Heart left ventricle (tissue), 16 donors: ENCODE data around the gene ADGRB2. TPM values are rescaled to one million over a fixed set of nuclear protein-coding genes. Genes with fewer than 3 reads are reported as not detected.
A peak's percentile ranks its signal among the peaks of the same experiment; 100 is the strongest.

ENCODE experiments used
- ATAC-seq, 4 donors: fragments of 200-7000 bp; cut with Tn5 transposase; one replicate each; pipeline ENCODE4 v1.9.1; 2020 to 2022; ENCODE audit warnings: moderate library complexity in 4 of 4, mild to moderate bottlenecking in 3 of 4, moderate number of reproducible peaks in 1 of 4
- DNase-seq, 5 donors: peaks; one replicate each; pipeline ENCODE4 v3.0.0-alpha.2; 2020
- H3K27ac ChIP-seq, 12 donors: fragments of 200-600 bp; sonication (generic) in 4 of 12; one replicate each; pipeline versions ENCODE4 v1.5.0 to v1.8.0; 2016 to 2022; ENCODE audit warnings: mild to moderate bottlenecking in 2 of 12
- H3K27me3 ChIP-seq, 9 donors: fragments of 200-600 bp; sonication (generic) in 2 of 9; one replicate each; pipeline versions ENCODE4 v1.5.1 to v1.8.0; 2016 to 2022; ENCODE audit warnings: mild to moderate bottlenecking in 3 of 9
- H3K36me3 ChIP-seq, 9 donors: fragments of 200-600 bp; sonication (generic) in 2 of 9; one replicate each; pipeline versions ENCODE4 v1.5.0 to v1.8.0; 2018 to 2022; ENCODE audit warnings: mild to moderate bottlenecking in 2 of 9
- H3K4me1 ChIP-seq, 12 donors: fragments of 200-600 bp; sonication (generic) in 4 of 12; one replicate each; pipeline versions ENCODE4 v1.5.0 to v1.8.0; 2016 to 2022; ENCODE audit warnings: mild to moderate bottlenecking in 3 of 12
- H3K4me3 ChIP-seq, 12 donors: fragments of 200-600 bp; sonication (generic) in 4 of 12; one replicate each; pipeline versions ENCODE4 v1.5.0 to v1.8.0; 2017 to 2022; ENCODE audit warnings: mild to moderate bottlenecking in 9 of 12, moderate library complexity in 4 of 12
- H3K9me3 ChIP-seq, 12 donors: fragments of 200-600 bp; sonication (generic) in 4 of 12; one replicate each; pipeline versions ENCODE4 v1.5.0 to v1.8.0; 2016 to 2022; ENCODE audit warnings: mild to moderate bottlenecking in 1 of 12
- POLR2A ChIP-seq, 2 donors: fragments of 450-650 bp; IDR thresholded peaks; one replicate each; pipeline ENCODE4 v1.6.1; 2017; ENCODE audit warnings: antibody characterized with exemption in 2 of 2, mild to moderate bottlenecking in 2 of 2, moderate library complexity in 2 of 2
- WGBS, 4 donors: extraction: QIAGEN DNeasy Blood & Tissue Kit in 2 of 4; methylation state at CpG; one replicate each; pipeline versions ENCODE4 v1.1.5 to v1.1.7; 2013 to 2018; 5-methylcytosine and 5-hydroxymethylcytosine counted together
- intact Hi-C, 10 donors: fragments of 100-400 bp; cut with DNase I; formaldehyde crosslinking; loops; one replicate each; pipeline versions ENCODE4 v1.11.1 to v1.14.2; 2022
- polyA plus RNA-seq, 2 donors: library from polyadenylated mRNA; stranded (reverse); fragments of 200-250 nt; gene quantifications; one replicate each; pipeline ENCODE4 v1.2.3, GENCODE V29; 2013
- total RNA-seq, 9 donors: library from RNA; depleted of rRNA in 2 of 9; stranded (reverse); fragments of >200 nt in 2 of 9; fragmentation: NEBNext Ultra II Directional in 3 of 9; extraction: Animal tissue kit (Norgen Biotek cat#: 25700) in 3 of 9; gene quantifications; one replicate each; pipeline versions ENCODE4 v1.1.0 to v1.2.4, GENCODE V29; 2016 to 2023
- TF ChIP-seq, protein P1 (sequence below), 12 donors: fragments of 200-600 bp; sonication (generic) in 4 of 12; IDR thresholded peaks; one replicate each; pipeline versions ENCODE4 v1.5.0 to v1.8.0; 2018 to 2022; ENCODE audit warnings: antibody characterized with exemption in 12 of 12, mild to moderate bottlenecking in 5 of 12
- donor health status: ischemic (EF 13 %, LVEDD 7.1; RV severe dilation, severe dysfunction).
- donor health status: healthy with polysubstance abuse.
- donor health status: DM: no; HTN: yes; CAD: no.
- donor health status: DM: no; HTN: no; CAD: no.
- donor health status: ischemic (EF 25% LVEDD 6.9; RV normal size, moderate dysfunction).
- donor health status: ischemic (EF 25% LVEDD 5.7; RV mildly dilated, moderate dysfunction).
- donor health status: healthy.
- donor health status: DM: yes; HTN: yes; CAD: no.
- donor health status: ischemic (EF 35%, LVEDD 5.7; RV mildly dilated, moderate dysfunction).
- donor health status: nonischemic (EF 11% LVEDD 7.7; RV severe dilation, severe dysfunction).
- donor health status: DM: yes; HTN: yes; CAD: no.
- donor health status: PGD.
- donor health status: ischemic (EF 29% LVEDD 5.4; RV normal size, mild dysfunction).
- donor health status: nonischemic (EF 23%, LVEDD 6.1; RV moderate dilation, normal function).

The ADGRB2 gene
- total and polyA plus RNA-seq, 11 donors: 1.1 to 18.5 (median 9.6) TPM

- Histone ChIP-seq H3K27ac (peak overlapping the region in 8 of 12 donors; percentile 70 to 90 (median 80)), H3K27me3 (no peaks in the 10 kb centered on the region), H3K4me3 (peak overlapping the region in 8 of 12 donors; percentile 49 to 78 (median 68)), H3K36me3 (no peaks in the 10 kb centered on the region), H3K4me1 (peaks cover 0 to 17% (median 6%) of the 10 kb centered on the region in 12 donors), H3K9me3 (no peaks in the 10 kb centered on the region)
- WGBS, 4 donors: 43 to 56% (median 50%) methylated on average over 1 of the region's 1 CpG
- TF ChIP-seq, protein P1, sequence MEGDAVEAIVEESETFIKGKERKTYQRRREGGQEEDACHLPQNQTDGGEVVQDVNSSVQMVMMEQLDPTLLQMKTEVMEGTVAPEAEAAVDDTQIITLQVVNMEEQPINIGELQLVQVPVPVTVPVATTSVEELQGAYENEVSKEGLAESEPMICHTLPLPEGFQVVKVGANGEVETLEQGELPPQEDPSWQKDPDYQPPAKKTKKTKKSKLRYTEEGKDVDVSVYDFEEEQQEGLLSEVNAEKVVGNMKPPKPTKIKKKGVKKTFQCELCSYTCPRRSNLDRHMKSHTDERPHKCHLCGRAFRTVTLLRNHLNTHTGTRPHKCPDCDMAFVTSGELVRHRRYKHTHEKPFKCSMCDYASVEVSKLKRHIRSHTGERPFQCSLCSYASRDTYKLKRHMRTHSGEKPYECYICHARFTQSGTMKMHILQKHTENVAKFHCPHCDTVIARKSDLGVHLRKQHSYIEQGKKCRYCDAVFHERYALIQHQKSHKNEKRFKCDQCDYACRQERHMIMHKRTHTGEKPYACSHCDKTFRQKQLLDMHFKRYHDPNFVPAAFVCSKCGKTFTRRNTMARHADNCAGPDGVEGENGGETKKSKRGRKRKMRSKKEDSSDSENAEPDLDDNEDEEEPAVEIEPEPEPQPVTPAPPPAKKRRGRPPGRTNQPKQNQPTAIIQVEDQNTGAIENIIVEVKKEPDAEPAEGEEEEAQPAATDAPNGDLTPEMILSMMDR (IDR thresholded peaks at IDR 0.05): no peak
- TF ChIP-seq POLR2A (IDR thresholded peaks at IDR 0.05): no peak
- intact Hi-C loops: loop anchor here (1.0 to 10.0 kb wide), 15 partner anchors 23 to 393 kb away; partner anchors contain the start of gene ADGRB2 (in 4 of the 10)
- no peak for ATAC-seq
- DNase-seq: no peak
These were observed 23.6 kb upstream of the ADGRB2 start for GRCh38 chr1:31787786-31788137.

DNA sequence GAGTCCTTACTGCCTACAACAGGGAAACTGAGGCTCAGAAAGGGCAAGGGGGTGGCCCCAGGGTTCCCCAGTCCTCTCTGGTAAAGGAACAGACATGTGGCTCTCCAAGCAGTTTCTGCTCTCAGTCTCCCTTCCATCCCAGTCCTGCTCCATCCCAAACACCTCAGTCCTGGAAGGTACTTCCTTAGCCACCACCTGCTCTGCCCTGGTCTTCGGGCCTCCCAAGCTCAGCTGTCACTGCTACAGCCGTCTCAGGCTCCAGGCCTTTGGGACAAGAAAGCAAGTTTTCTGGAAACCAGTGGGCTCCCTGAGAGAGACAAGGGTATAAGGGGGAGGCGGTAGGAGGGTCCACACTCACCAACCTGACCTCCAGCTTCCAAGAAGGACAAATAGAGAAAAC, 23.1 kb upstream of the ADGRB2 start:
- Histone ChIP-seq H3K27me3 (no peaks in the 10 kb centered on the region), H3K4me1 (peaks cover 0 to 22% (median 11%) of the 10 kb centered on the region in 12 donors), H3K36me3 (no peaks in the 10 kb centered on the region), H3K27ac (peak overlapping the region in 1 of 12 donors; percentile 87), H3K4me3 (no peak overlapping the region), H3K9me3 (no peaks in the 10 kb centered on the region)
- no peak for TF ChIP-seq POLR2A (IDR thresholded peaks at IDR 0.05)
- TF ChIP-seq, protein P1 (IDR thresholded peaks at IDR 0.05): no peak
- WGBS, 4 donors: 79 to 88% (median 84%) methylated on average over 3 of the region's 3 CpGs
- intact Hi-C loops: loop anchor here in 8 of 10 donors (5.0 to 10.0 kb wide), 9 partner anchors 40 to 392 kb away; no protein-coding TSS in a partner anchor
- no peak for ATAC-seq
- DNase-seq: peak in 1 of 5 donors; percentile 10

DNA sequence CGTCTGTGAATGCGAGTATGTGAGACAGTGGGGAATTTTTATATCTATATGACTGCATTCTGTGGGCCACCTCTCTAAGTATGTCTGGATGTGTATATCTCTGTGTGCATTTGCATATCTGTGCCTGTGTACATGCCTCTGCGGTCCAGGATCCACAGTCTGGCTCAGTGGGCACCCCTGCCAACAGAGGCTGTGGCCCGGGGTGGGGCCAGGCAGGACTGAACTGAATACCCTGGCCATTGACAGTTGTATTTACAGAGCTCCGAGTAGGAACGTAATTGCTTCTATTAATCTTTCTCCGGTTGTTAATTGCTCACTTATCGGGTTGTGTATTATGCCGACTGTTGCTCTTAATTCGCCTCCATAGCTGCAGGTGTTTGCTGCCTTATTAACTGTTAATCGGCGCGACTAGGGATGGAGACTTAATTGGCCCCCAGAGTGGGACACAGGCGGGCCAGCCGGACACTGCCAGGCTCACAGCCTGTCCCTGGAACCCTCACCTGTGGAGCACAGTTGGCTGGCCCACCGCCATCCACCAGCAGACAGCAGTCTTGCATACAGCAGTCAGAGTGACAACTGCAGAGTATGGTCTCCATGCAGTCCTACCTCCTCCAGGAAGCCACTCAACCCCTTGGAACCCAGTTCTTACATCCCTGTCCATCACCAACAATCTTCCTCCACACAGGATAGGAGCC, 22.4 kb upstream of the ADGRB2 start:
- no peaks in the 10 kb centered on the region for H3K36me3 ChIP-seq
- H3K4me1 ChIP-seq: peaks cover 0 to 30% (median 16%) of the 10 kb centered on the region in 12 donors
- peak in 1 of 5 donors; percentile 23 for DNase-seq
- H3K27ac ChIP-seq: no peak overlapping the region
- H3K9me3 ChIP-seq: no peaks in the 10 kb centered on the region
- no peaks in the 10 kb centered on the region for H3K27me3 ChIP-seq
- intact Hi-C loops: loop anchor here in 8 of 10 donors (5.0 to 10.0 kb wide), 9 partner anchors 39 to 392 kb away; no protein-coding TSS in a partner anchor
- no peak overlapping the region for H3K4me3 ChIP-seq
- 89 to 96% (median 94%) methylated on average over 16 of the region's 16 CpGs for WGBS, 4 donors
- no peak for ATAC-seq
- TF ChIP-seq, protein P1 (IDR thresholded peaks at IDR 0.05): no peak

GRCh38 chr1:31785947-31786290, 21.8 kb upstream of the ADGRB2 start:
- Histone ChIP-seq H3K4me1 (peaks cover 0 to 34% (median 16%) of the 10 kb centered on the region in 12 donors), H3K27me3 (no peaks in the 10 kb centered on the region), H3K27ac (no peak overlapping the region), H3K36me3 (no peaks in the 10 kb centered on the region), H3K4me3 (no peak overlapping the region), H3K9me3 (no peaks in the 10 kb centered on the region)
- DNase-seq (peak in 1 of 5 donors; percentile 0), ATAC-seq (no peak)
- WGBS, 4 donors: 82 to 90% (median 84%) methylated on average over 3 of the region's 3 CpGs
- intact Hi-C loops: loop anchor here in 8 of 10 donors (5.0 to 10.0 kb wide), 9 partner anchors 39 to 391 kb away; no protein-coding TSS in a partner anchor
- TF ChIP-seq, protein P1 (IDR thresholded peaks at IDR 0.05): no peak
